ENCODE data around the gene SRSF4.
"Not testable (repeated sequence)": the region's sequence is repeated elsewhere in the genome, so short reads cannot be mapped to it uniquely, and the experiment has no call there.

SRSF4 gene

DNA sequence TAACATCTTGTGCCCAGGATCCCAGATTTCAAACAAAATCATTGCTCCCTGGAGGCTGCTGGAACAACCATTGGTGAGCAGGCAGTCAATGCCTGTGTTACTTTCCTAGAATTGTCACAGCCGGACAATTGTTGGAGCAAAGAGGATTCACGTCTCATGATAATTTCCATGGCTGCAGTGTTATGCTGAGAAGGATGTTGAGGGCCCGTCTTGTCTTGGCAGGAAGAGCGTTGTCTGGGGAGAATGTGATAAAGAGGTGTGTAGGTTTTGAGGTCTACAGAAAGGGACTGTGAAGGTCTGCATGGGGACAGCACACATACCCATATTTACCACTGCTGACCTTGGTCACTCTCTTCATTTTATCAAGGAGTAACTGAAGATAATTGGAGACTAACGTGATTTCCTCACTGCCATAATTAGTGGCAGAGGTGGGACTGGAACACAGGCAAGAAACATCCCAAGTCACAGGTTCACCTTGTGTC is 42.7 kb upstream of the SRSF4 start:
- no peak for DNase-seq (ENCODE audit: extremely low read depth, insufficient read length)
- Histone ChIP-seq H3K4me3 (replicated peaks; ENCODE audit: low read depth, low read length) (no peak overlapping the region), H3K36me3 (ENCODE audit: control insufficient read depth, insufficient read depth, low read length) (no peaks in the 10 kb centered on the region), H3K27me3 (replicated peaks; ENCODE audit: control insufficient read depth, insufficient read depth, low read length) (no peaks in the 10 kb centered on the region)
- TF ChIP-seq, protein P1, sequence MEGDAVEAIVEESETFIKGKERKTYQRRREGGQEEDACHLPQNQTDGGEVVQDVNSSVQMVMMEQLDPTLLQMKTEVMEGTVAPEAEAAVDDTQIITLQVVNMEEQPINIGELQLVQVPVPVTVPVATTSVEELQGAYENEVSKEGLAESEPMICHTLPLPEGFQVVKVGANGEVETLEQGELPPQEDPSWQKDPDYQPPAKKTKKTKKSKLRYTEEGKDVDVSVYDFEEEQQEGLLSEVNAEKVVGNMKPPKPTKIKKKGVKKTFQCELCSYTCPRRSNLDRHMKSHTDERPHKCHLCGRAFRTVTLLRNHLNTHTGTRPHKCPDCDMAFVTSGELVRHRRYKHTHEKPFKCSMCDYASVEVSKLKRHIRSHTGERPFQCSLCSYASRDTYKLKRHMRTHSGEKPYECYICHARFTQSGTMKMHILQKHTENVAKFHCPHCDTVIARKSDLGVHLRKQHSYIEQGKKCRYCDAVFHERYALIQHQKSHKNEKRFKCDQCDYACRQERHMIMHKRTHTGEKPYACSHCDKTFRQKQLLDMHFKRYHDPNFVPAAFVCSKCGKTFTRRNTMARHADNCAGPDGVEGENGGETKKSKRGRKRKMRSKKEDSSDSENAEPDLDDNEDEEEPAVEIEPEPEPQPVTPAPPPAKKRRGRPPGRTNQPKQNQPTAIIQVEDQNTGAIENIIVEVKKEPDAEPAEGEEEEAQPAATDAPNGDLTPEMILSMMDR (IDR thresholded peaks at IDR 0.05; ENCODE audit: insufficient read depth, low read length, poor library complexity, severe bottlenecking) = no peak

DNA sequence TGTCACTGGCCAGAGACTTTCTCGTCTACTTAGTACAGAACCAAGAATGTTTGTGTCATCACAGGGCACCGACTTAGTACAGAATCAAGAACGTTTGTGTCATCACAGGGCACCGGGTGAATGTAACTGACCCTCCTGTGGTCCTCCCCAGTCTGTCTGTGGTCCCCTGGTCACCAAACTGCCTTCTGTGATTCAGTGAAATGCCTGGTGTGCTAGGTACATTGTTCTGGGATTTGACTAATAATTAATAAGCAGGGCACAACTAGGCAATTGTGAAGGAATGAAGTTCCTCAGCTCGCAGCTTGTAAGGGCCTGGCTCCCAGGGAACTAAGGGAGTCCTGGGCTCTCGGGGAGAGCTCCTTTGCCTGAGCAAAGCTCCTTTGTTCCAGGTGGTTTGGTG is 41.8 kb upstream of the SRSF4 start:
- no peaks in the 10 kb centered on the region; the same call in 1 of the 2 replicates for H3K36me3 ChIP-seq (ENCODE audit: control insufficient read depth, insufficient read depth, low read length)
- TF ChIP-seq, protein P1 (IDR thresholded peaks at IDR 0.05; ENCODE audit: insufficient read depth, low read length, poor library complexity, severe bottlenecking) = no peak
- no peak for DNase-seq (ENCODE audit: extremely low read depth, insufficient read length)

DNA sequence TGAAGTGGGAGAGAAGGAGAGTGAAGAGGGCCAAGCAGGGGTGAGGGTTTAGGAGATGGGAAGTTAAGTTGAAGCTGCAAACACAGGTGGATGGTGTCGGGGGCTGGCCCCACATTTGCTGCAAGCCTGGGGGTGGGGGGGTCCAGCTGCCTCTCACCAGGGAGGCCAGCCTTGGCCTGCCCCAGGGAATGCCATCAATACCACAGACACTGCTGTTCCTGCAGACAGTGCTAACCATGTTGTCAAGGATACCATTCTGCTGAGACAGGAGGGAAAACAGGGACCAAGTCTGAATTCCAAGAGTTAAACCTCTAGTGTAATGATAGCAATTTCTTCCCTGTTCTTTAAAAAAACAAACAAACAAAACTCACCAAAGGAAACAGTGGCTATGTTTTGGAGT is 41.0 kb upstream of the SRSF4 start:
- H3K27me3 ChIP-seq (replicated peaks; ENCODE audit: control insufficient read depth, insufficient read depth, low read length) = no peaks in the 10 kb centered on the region
- no peak overlapping the region for H3K4me3 ChIP-seq (replicated peaks; ENCODE audit: low read depth, low read length)
- H3K36me3 ChIP-seq (ENCODE audit: control insufficient read depth, insufficient read depth, low read length) = no peaks in the 10 kb centered on the region; the same call in none of the 2 replicates
- DNase-seq (ENCODE audit: extremely low read depth, insufficient read length) = no peak
- TF ChIP-seq, protein P1 (IDR thresholded peaks at IDR 0.05; ENCODE audit: insufficient read depth, low read length, poor library complexity, severe bottlenecking) = no peak

More for the DNA sequence above, 41.8 kb upstream of the SRSF4 start:
- Histone ChIP-seq H3K27me3 (replicated peaks; ENCODE audit: control insufficient read depth, insufficient read depth, low read length) (no peaks in the 10 kb centered on the region), H3K4me3 (replicated peaks; ENCODE audit: low read depth, low read length) (no peak overlapping the region)

DNA sequence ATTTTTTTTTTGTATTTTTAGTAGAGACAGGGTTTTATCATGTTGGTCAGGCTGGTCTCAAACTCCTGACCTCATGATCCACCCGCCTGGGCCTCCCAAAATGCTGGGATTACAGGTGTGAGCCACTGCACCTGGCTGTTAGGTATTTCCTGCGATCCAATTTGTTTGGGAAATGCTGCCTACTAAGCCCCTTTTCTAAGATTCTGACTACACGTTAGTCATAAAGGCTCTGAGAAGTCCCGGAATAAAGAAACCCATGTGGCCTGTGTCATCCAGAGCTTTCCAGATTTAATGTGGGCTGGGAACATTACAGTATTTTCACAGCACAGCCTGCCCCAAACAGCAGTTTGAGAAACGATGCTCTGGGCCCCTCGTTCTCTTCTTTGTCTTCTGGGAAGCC is 40.6 kb upstream of the SRSF4 start:
- not testable (repeated sequence) for H3K4me3 ChIP-seq (replicated peaks; ENCODE audit: low read depth, low read length); DNase-seq (ENCODE audit: extremely low read depth, insufficient read length); H3K27me3 ChIP-seq (replicated peaks; ENCODE audit: control insufficient read depth, insufficient read depth, low read length); H3K36me3 ChIP-seq (ENCODE audit: control insufficient read depth, insufficient read depth, low read length)

DNA sequence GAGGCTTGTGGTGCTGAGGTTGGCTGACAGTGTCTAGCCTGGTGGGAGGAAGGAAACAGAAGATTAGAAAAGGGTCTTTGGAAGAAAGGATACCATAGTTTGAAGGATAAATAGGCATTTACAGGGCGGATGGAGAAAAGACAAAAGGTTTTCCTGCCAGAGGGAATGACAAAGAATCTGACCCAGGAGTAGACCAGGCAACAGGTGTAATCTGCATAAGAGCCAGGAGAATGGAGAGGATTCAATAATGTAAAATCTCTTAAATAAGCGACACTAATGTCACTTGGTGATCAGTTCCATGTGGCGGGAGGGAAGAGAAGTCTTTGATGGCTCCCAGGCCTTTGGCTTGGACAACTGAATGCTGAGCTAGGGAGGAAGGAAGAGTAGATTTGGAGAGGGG is 39.6 kb upstream of the SRSF4 start:
- TF ChIP-seq, protein P1 (IDR thresholded peaks at IDR 0.05; ENCODE audit: insufficient read depth, low read length, poor library complexity, severe bottlenecking) = no peak
- H3K36me3 ChIP-seq (ENCODE audit: control insufficient read depth, insufficient read depth, low read length) = peaks cover 1% of the 10 kb centered on the region
- H3K4me3 ChIP-seq (replicated peaks; ENCODE audit: low read depth, low read length) = no peak overlapping the region
- H3K27me3 ChIP-seq (replicated peaks; ENCODE audit: control insufficient read depth, insufficient read depth, low read length) = no peaks in the 10 kb centered on the region
- DNase-seq (ENCODE audit: extremely low read depth, insufficient read length) = no peak

DNA sequence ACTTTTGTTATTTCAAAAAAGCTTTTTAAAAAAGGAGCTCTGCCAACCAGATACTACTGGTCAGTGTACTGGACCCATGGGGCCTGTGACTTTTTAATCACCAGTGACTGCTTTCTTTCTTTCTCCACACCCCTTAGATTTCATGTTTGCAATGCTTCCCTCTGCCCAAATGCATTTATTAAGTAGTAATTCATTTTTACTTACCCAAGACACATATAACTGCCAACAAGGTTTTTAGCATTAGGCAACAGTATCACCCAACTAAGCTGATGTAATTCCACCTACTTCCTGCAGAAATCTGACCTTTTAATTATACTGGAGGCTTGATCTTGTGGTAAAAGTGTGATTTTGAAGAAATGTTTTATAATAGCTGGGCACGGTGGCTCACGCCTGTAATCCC is 36.5 kb upstream of the SRSF4 start:
- DNase-seq (ENCODE audit: extremely low read depth, insufficient read length) = no peak

More for the DNA sequence above, 36.5 kb upstream of the SRSF4 start:
- peaks cover 5% of the 10 kb centered on the region for H3K36me3 ChIP-seq (ENCODE audit: control insufficient read depth, insufficient read depth, low read length)
- TF ChIP-seq, protein P1 (IDR thresholded peaks at IDR 0.05; ENCODE audit: insufficient read depth, low read length, poor library complexity, severe bottlenecking) = no peak
- no peak overlapping the region for H3K4me3 ChIP-seq (replicated peaks; ENCODE audit: low read depth, low read length)
- H3K27me3 ChIP-seq (replicated peaks; ENCODE audit: control insufficient read depth, insufficient read depth, low read length) = no peaks in the 10 kb centered on the region

Measured in GM06990 (cell line).